SK-N-SH treated with all-trans-retinoic acid at 6 μM for 48 hours (cell line): ENCODE measurements around the gene CHMP2A.

ENCODE experiments used
- ARNTL ChIP-seq: fragments of 450-650 bp; formaldehyde crosslinking; IDR thresholded peaks from 2 replicates; pipeline ENCODE4 v1.5.0; 2020; ENCODE audit warnings: low read depth, mild to moderate bottlenecking, moderate library complexity, borderline replicate concordance
- CREB5 ChIP-seq: fragments of 250-450 bp; sonication (Bioruptor Pico); IDR thresholded peaks from 2 replicates; pipeline ENCODE4 v1.5.1; 2020; ENCODE audit warnings: low read depth, mild to moderate bottlenecking, moderate library complexity
- CSDC2 ChIP-seq: fragments of 250-450 bp; sonication (Bioruptor Pico); IDR thresholded peaks from 2 replicates; pipeline ENCODE4 v1.5.0; 2020; ENCODE audit warnings: mild to moderate bottlenecking, moderate library complexity
- ISL1 ChIP-seq: fragments of 250-450 bp; sonication (Bioruptor Pico); IDR thresholded peaks from 2 replicates; pipeline ENCODE4 v2.1.2; 2022; ENCODE audit warnings: mild to moderate bottlenecking, moderate library complexity
- RARB ChIP-seq: fragments of 250-450 bp; sonication (Bioruptor Pico); IDR thresholded peaks from 2 replicates; pipeline ENCODE4 v1.8.0; 2021; ENCODE audit warnings: mild to moderate bottlenecking, moderate library complexity
- TOX ChIP-seq: fragments of 250-450 bp; sonication (Bioruptor Pico); IDR thresholded peaks from 2 replicates; pipeline ENCODE4 v1.8.0; 2021; ENCODE audit warnings: mild to moderate bottlenecking, moderate library complexity, borderline replicate concordance
- TSHZ2 ChIP-seq: fragments of 250-450 bp; sonication (Bioruptor Pico); IDR thresholded peaks from 2 replicates; pipeline ENCODE4 v1.5.0; 2020; ENCODE audit warnings: mild to moderate bottlenecking, moderate library complexity
- ZFP3 ChIP-seq: fragments of 250-450 bp; sonication (Bioruptor Pico); IDR thresholded peaks from 2 replicates; pipeline ENCODE4 v1.5.0; 2020; ENCODE audit warnings: mild to moderate bottlenecking, moderate library complexity
- ZFP30 ChIP-seq: fragments of 450-650 bp; formaldehyde crosslinking; IDR thresholded peaks from 2 replicates; pipeline ENCODE4 v1.5.0; 2022; ENCODE audit warnings: mild to moderate bottlenecking, moderate library complexity
- ZNF70 ChIP-seq: fragments of 450-650 bp; formaldehyde crosslinking; IDR thresholded peaks from 2 replicates; pipeline ENCODE4 v1.5.0; 2020; ENCODE audit warnings: mild to moderate bottlenecking, moderate library complexity
- ZNF8 ChIP-seq: fragments of 450-650 bp; formaldehyde crosslinking; IDR thresholded peaks from 2 replicates; pipeline ENCODE4 v1.5.0; 2020; ENCODE audit warnings: mild to moderate bottlenecking, moderate library complexity

- no peak for TF ChIP-seq TSHZ2 (CRISPR knock-in tag)
- TF ChIP-seq ISL1 (CRISPR knock-in tag) = no peak
- TF ChIP-seq ZNF8 (CRISPR knock-in tag) = no peak
- TF ChIP-seq CSDC2 = no peak
- no peak for TF ChIP-seq ZNF70 (CRISPR knock-in tag)
- no peak for TF ChIP-seq ARNTL (CRISPR knock-in tag)
- TF ChIP-seq ZFP30 = no peak
- TF ChIP-seq TOX (CRISPR knock-in tag) = no peak
- no peak for TF ChIP-seq ZFP3
- no peak for TF ChIP-seq CREB5 (CRISPR knock-in tag)
- no peak for TF ChIP-seq RARB
These were observed 3.8 kb upstream of the CHMP2A start for GRCh38 chr19:58558623-58559274.
